C4-2B (cell line): Measurements from ENCODE around the gene PDE4D.

Experiments
- CTCF ChIP-seq: fragments of 450-650 bp; conservative IDR thresholded peaks from 2 replicates; pipeline ENCODE4 v1.5.1; 2017; ENCODE audit warnings: mild to moderate bottlenecking
- ZFX ChIP-seq: fragments of 450-650 bp; IDR thresholded peaks from 2 replicates; pipeline ENCODE4 v1.6.1; 2017

- TF ChIP-seq ZFX: no peak
- TF ChIP-seq CTCF: no peak
Observed at GRCh38 chr5:59238126-59238902, 655.2 kb downstream of the PDE4D start.
